A673 (cell line): ENCODE measurements around the gene BTBD9. TPM values are rescaled to one million over a fixed set of nuclear protein-coding genes. Genes with fewer than 3 reads are reported as not detected.

Experiments
- BruUV-seq: library from RNA; stranded (reverse); fragments of 400-500 nt; replicated peaks from 2 replicates; lab custom pipeline; 2021; lab: Mats Ljungman, UMichigan
- CTCF ChIA-PET: fragments of 300-600 bp; sonication (Branson Sonifier 250); formaldehyde crosslinking; loops from one replicate; lab custom pipeline; 2022; ENCODE audit warnings: antibody characterized with exemption; lab: Charles Lee
- POLR2A ChIA-PET: fragments of 300-600 bp; sonication (Branson Sonifier 250); formaldehyde crosslinking; loops from one replicate; lab custom pipeline; 2022; ENCODE audit warnings: antibody characterized with exemption; ENCODE audit not compliant: low non-redundant PET; lab: Charles Lee
- DNase-seq: peaks from one replicate; pipeline ENCODE4 v3.0.0-alpha.2; 2015; ENCODE audit warnings: low spot score
- H3K27ac ChIP-seq: fragments of 200-600 bp; sonication (generic); 2 replicates; pipeline ENCODE4 v1.5.1; 2016; ENCODE audit warnings: mixed run types, low read depth, mild to moderate bottlenecking, mixed read lengths, antibody characterized with exemption, low read length; ENCODE audit not compliant: poor library complexity, severe bottlenecking
- H3K27me3 ChIP-seq: fragments of 200-600 bp; sonication (generic); replicated peaks from 2 replicates; pipeline ENCODE4 v1.6.1; 2017; ENCODE audit warnings: mixed run types, low read depth, mild to moderate bottlenecking, mixed read lengths, antibody characterized with exemption, low read length; ENCODE audit not compliant: insufficient read depth, poor library complexity
- H3K36me3 ChIP-seq: fragments of 200-600 bp; sonication (generic); 2 replicates; pipeline ENCODE4 v1.6.1; 2016; ENCODE audit warnings: mixed run types, mild to moderate bottlenecking, mixed read lengths, antibody characterized with exemption, low read length; ENCODE audit not compliant: insufficient read depth, poor library complexity, severe bottlenecking
- H3K4me1 ChIP-seq: fragments of 200-600 bp; sonication (generic); 2 replicates; pipeline ENCODE4 v1.6.1; 2017; ENCODE audit warnings: mixed run types, mild to moderate bottlenecking, mixed read lengths, antibody characterized with exemption, low read length; ENCODE audit not compliant: insufficient read depth, poor library complexity, severe bottlenecking
- H3K4me3 ChIP-seq: fragments of 200-600 bp; sonication (generic); 2 replicates; pipeline ENCODE4 v1.5.1; 2016; ENCODE audit warnings: low read depth, mixed run types, mild to moderate bottlenecking, mixed read lengths, low read length; ENCODE audit not compliant: poor library complexity, severe bottlenecking
- H3K9me3 ChIP-seq: fragments of 200-600 bp; sonication (generic); 2 replicates; pipeline ENCODE4 v1.6.1; 2016; ENCODE audit warnings: mixed run types, low read depth, mild to moderate bottlenecking, mixed read lengths, antibody characterized with exemption, low read length; ENCODE audit not compliant: poor library complexity, severe bottlenecking
- EZH2 ChIP-seq: fragments of 200-600 bp; sonication (generic); IDR thresholded peaks from 2 replicates; pipeline ENCODE4 v1.6.1; 2017; ENCODE audit warnings: borderline replicate concordance, low read depth, mild to moderate bottlenecking, mixed read lengths, antibody characterized with exemption, low read length; ENCODE audit not compliant: poor library complexity, severe bottlenecking
- intact Hi-C: fragments of 100-400 bp; cut with micrococcal nuclease; formaldehyde crosslinking; loops from one replicate; pipeline ENCODE4 v1.10.0; 2022; ENCODE audit not compliant: unreplicated experiment
- total RNA-seq: library from RNA; stranded (reverse); gene quantifications from 2 replicates; pipeline ENCODE4 v1.2.3, GENCODE V29; 2021
- TF ChIP-seq, protein P1 (sequence below): fragments of 300-800, 200-600 bp; sonication (generic); conservative IDR thresholded peaks from 2 replicates; pipeline ENCODE4 v1.5.1; 2017; ENCODE audit warnings: low read depth, mild to moderate bottlenecking, antibody characterized with exemption, low read length, moderate library complexity, mixed read lengths

BTBD9 gene
- total RNA-seq, 1 experiment from 2014 or later, result 8.0 TPM

- no peaks in the 10 kb centered on the region for H3K36me3 ChIP-seq
- no peak overlapping the region for H3K4me3 ChIP-seq
- CTCF ChIA-PET, result no interaction called here
Observed at GRCh38 chr6:38287487-38287886, 352.2 kb downstream of the BTBD9 start.

DNA sequence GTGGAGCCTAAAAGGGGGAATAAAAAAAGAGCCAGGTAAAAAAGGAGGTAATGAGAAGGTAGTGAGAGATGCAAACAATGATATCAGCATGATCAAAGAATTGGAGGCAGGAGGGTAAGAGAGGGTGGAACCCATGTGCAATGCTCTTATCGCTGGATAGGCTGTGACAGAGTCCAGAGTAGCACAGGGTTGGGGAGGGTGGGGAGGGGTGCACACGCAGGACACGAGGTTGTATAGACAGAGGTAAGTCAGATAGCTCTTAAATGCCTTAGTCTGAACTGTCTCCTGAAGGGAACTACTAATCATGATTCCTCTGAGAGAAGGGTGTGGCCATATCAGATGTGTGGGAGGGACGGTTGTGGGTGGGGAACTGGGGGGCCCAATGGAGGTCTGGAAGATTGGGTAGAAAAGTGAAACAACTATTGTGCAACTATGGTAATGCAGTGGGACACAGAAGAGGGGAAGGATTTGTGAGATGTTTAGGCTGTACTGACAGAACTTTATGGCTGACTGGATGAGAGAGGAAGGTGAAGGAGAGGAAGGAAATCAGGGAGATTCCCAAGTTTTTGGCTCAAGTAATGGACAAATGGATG lies 354.8 kb downstream of the BTBD9 start:
- Histone ChIP-seq H3K4me3 (no peak overlapping the region), H3K36me3 (no peaks in the 10 kb centered on the region), H3K9me3 (no peaks in the 10 kb centered on the region), H3K4me1 (peaks cover 5% of the 10 kb centered on the region), H3K27me3 (no peaks in the 10 kb centered on the region), H3K27ac (no peak overlapping the region)
- intact Hi-C loops, result no loop called here
- CTCF ChIA-PET, result no interaction called here
- no peak for DNase-seq
- no TSS peak for BruUV-seq
- TF ChIP-seq EZH2, result no peak
- TF ChIP-seq, protein P1, sequence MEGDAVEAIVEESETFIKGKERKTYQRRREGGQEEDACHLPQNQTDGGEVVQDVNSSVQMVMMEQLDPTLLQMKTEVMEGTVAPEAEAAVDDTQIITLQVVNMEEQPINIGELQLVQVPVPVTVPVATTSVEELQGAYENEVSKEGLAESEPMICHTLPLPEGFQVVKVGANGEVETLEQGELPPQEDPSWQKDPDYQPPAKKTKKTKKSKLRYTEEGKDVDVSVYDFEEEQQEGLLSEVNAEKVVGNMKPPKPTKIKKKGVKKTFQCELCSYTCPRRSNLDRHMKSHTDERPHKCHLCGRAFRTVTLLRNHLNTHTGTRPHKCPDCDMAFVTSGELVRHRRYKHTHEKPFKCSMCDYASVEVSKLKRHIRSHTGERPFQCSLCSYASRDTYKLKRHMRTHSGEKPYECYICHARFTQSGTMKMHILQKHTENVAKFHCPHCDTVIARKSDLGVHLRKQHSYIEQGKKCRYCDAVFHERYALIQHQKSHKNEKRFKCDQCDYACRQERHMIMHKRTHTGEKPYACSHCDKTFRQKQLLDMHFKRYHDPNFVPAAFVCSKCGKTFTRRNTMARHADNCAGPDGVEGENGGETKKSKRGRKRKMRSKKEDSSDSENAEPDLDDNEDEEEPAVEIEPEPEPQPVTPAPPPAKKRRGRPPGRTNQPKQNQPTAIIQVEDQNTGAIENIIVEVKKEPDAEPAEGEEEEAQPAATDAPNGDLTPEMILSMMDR, result no peak
- POLR2A ChIA-PET, result no interaction called here

More at GRCh38 chr6:38287487-38287886, 352.2 kb downstream of the BTBD9 start:
- Histone ChIP-seq H3K27ac (no peak overlapping the region), H3K27me3 (no peaks in the 10 kb centered on the region), H3K4me1 (no peaks in the 10 kb centered on the region), H3K9me3 (no peaks in the 10 kb centered on the region)
- POLR2A ChIA-PET, result interaction anchor here (0.6 kb wide), 1 partner anchor 19 kb away, joined by 4 read pairs; no protein-coding TSS in a partner anchor
- DNase-seq, result no peak
- no TSS peak for BruUV-seq
- TF ChIP-seq, protein P1, result no peak
- TF ChIP-seq EZH2, result no peak
- intact Hi-C loops, result no loop called here

GRCh38 chr6:38283734-38284362 lies 355.9 kb downstream of the BTBD9 start:
- TF ChIP-seq EZH2, result no peak
- TF ChIP-seq, protein P1, result no peak
- Histone ChIP-seq H3K27ac (no peak overlapping the region), H3K36me3 (no peaks in the 10 kb centered on the region), H3K4me3 (no peak overlapping the region), H3K27me3 (no peaks in the 10 kb centered on the region), H3K9me3 (no peaks in the 10 kb centered on the region), H3K4me1 (peaks cover 5% of the 10 kb centered on the region)
- BruUV-seq, result no TSS peak
- CTCF ChIA-PET, result no interaction called here
- DNase-seq, result no peak
- intact Hi-C loops, result no loop called here
- POLR2A ChIA-PET, result no interaction called here
